AG04450 (cell line): ENCODE measurements around the gene CGNL1. TPM values are rescaled to one million over a fixed set of nuclear protein-coding genes. Genes with fewer than 3 reads are reported as not detected.

Experiments
- CTCF ChIA-PET: fragments of 300-600, 350-600 bp; formaldehyde crosslinking; extraction: SDS; loops from one replicate; lab custom pipeline; 2022; ENCODE audit warnings: antibody characterized with exemption, inconsistent platforms; lab: Charles Lee
- POLR2A ChIA-PET: fragments of 350-600 bp; formaldehyde crosslinking; extraction: SDS; loops from one replicate; lab custom pipeline; 2021; ENCODE audit warnings: antibody characterized with exemption, inconsistent platforms; lab: Yijun Ruan, JAX
- DNase-seq: peaks from one replicate; pipeline ENCODE4 v3.0.0-alpha.2; 2011; ENCODE audit warnings: low read depth, low spot score
- H3K27ac ChIP-seq: one replicate; pipeline ENCODE4 v1.5.1; 2012; ENCODE audit warnings: low read depth, low read length, control low read depth
- H3K27me3 ChIP-seq: one replicate; pipeline ENCODE4 v1.6.0; 2012; ENCODE audit warnings: low read length; ENCODE audit not compliant: control insufficient read depth, insufficient read depth
- H3K4me3 ChIP-seq: 2 replicates; pipeline ENCODE4 v1.5.1; 2011; ENCODE audit warnings: mild to moderate bottlenecking, low read depth, low read length, control low read depth
- H3K9me3 ChIP-seq: 2 replicates; pipeline ENCODE4 v1.5.1; 2012; ENCODE audit warnings: low read length; ENCODE audit not compliant: control insufficient read depth, insufficient read depth
- polyA plus RNA-seq: library from polyadenylated mRNA; depleted of rRNA; stranded (reverse); fragments of >200 nt; gene quantifications from 2 replicates; pipeline ENCODE4 v1.2.3, GENCODE V29; 2011
- TF ChIP-seq, protein P1 (sequence below): IDR thresholded peaks from 2 replicates; pipeline ENCODE4 v1.5.1; 2011; ENCODE audit warnings: low read depth, low read length, control low read depth, inconsistent platforms

CGNL1 gene
- polyA plus RNA-seq, 1 experiment, result 0.25 TPM

DNA sequence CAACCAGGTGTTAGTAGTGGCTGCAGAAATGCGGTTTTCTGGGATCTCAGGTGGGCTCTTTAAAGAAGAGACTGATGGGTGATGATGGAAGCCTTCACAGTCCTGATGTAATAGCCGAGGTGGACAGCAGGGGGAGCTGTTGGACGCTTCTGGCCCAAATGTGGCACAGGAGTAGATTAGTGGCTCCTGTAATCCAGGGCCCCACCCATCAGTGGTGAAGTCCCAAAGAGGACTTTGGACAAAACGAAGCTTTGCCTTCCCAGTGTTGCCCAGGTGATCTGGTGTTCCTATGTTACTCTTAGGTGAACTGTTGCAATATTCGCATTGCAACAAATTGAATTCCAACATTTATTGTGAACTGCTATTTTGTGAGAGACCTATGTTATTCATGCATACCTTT is 183.6 kb downstream of the CGNL1 start:
- ChIA-PET POLR2A (no interaction called here), CTCF (interaction anchor here (0.6 to 8.1 kb wide), 28 partner anchors 8 to 623 kb away, joined by 3 to 47 read pairs (median 4); no protein-coding TSS in a partner anchor)
- TF ChIP-seq, protein P1, sequence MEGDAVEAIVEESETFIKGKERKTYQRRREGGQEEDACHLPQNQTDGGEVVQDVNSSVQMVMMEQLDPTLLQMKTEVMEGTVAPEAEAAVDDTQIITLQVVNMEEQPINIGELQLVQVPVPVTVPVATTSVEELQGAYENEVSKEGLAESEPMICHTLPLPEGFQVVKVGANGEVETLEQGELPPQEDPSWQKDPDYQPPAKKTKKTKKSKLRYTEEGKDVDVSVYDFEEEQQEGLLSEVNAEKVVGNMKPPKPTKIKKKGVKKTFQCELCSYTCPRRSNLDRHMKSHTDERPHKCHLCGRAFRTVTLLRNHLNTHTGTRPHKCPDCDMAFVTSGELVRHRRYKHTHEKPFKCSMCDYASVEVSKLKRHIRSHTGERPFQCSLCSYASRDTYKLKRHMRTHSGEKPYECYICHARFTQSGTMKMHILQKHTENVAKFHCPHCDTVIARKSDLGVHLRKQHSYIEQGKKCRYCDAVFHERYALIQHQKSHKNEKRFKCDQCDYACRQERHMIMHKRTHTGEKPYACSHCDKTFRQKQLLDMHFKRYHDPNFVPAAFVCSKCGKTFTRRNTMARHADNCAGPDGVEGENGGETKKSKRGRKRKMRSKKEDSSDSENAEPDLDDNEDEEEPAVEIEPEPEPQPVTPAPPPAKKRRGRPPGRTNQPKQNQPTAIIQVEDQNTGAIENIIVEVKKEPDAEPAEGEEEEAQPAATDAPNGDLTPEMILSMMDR, result peak; percentile 77
- Histone ChIP-seq H3K27ac (no peak overlapping the region), H3K27me3 (peaks cover 9% of the 10 kb centered on the region), H3K4me3 (no peak overlapping the region), H3K9me3 (no peaks in the 10 kb centered on the region)
- DNase-seq, result no peak

DNA sequence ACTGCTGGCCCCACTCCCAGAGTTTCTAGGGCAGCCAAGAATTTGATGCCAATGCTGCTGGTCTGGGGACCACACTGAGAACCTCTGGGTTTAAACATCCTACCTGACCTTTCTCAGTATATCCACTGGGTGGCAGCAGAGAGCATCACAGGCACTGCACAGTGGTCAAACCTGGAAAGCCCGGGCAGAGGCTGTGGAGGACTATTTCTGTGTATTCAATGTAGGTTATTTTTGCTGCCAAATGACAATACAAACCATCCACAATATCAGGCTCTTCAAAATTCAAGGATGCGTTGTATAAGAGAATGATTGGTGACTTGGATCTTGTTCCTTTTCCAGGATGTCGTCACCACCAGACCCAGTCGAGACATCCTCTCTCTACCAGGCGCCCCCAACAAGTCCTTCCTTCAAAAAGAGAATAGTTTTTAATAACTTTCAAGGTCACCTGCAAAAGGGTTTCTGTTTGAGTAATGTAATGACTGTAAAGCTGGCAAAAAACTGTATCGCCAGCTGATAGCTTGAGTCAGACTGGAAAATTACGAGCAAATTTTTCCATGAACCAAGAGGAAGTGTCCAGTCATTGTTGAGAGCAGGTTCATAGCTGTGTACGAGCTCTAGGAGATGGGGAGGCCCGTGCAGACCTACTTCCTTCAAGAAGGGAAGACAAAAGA is 184.9 kb downstream of the CGNL1 start:
- peak; percentile 26 for DNase-seq
- H3K9me3 ChIP-seq, result no peaks in the 10 kb centered on the region
- POLR2A ChIA-PET, result no interaction called here
- CTCF ChIA-PET, result interaction anchor here (0.6 to 8.1 kb wide), 18 partner anchors 10 to 622 kb away, joined by 3 to 47 read pairs (median 4); no protein-coding TSS in a partner anchor
- no peak overlapping the region for H3K27ac ChIP-seq
- peaks cover 12% of the 10 kb centered on the region for H3K27me3 ChIP-seq
- H3K4me3 ChIP-seq, result no peak overlapping the region
- TF ChIP-seq, protein P1, result peak; percentile 94

DNA sequence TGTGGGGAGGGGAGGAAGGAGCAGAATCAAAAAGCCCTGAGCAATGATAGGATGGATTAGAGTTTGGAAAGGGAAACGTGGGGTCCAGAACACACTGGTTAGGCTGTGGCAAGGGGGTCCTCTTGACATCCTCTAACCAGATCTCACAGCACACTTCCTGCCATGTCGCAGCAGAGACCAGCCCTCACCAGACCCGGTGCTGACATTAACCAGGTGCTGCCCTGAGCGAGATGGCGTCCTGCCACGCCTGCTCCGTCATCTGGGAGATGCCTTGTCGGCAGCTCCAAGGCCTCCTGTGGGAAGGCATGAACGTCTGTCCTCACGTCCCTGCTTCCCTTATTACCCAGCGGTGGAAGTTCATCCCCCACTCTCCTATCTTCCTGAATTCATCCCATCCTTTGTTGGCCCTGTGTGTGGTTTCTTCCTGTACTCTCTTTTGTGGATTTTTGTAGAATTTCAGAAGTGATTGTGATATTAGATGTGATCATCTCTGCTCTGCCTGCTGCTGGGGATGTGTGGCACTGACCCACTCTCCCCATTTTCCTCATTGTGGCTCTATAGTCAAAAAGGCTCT is 186.0 kb downstream of the CGNL1 start:
- Histone ChIP-seq H3K4me3 (no peak overlapping the region), H3K27me3 (peaks cover 9% of the 10 kb centered on the region), H3K27ac (no peak overlapping the region), H3K9me3 (no peaks in the 10 kb centered on the region)
- POLR2A ChIA-PET, result no interaction called here
- DNase-seq, result no peak
- CTCF ChIA-PET, result interaction anchor here (0.7 to 0.9 kb wide), 2 partner anchors 85 to 336 kb away, joined by 4 to 5 read pairs; no protein-coding TSS in a partner anchor
- TF ChIP-seq, protein P1, result no peak

DNA sequence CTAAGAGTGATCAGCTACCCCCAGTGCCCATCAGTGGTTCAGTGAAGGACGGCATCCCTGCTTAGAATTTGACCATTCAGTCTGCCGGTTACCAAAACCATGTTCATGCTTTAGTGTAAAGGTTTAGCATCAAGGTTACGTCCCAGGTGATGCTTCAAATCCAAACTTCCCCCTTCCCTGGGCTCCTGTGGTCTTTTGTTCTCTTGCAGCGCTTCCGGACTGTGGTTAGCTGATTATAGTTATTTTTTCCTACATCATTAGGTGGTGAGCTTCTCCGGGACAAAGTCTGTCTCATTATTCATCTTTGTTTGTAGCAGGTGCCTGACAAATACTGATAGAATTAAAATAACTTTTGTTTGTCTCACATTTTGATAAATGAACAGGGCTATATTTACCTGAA is 187.1 kb downstream of the CGNL1 start:
- no peak overlapping the region for H3K27ac ChIP-seq
- no peak overlapping the region for H3K4me3 ChIP-seq
- POLR2A ChIA-PET, result no interaction called here
- peaks cover 3% of the 10 kb centered on the region for H3K27me3 ChIP-seq
- CTCF ChIA-PET, result no interaction called here
- H3K9me3 ChIP-seq, result no peaks in the 10 kb centered on the region
- no peak for DNase-seq
- TF ChIP-seq, protein P1, result no peak

DNA sequence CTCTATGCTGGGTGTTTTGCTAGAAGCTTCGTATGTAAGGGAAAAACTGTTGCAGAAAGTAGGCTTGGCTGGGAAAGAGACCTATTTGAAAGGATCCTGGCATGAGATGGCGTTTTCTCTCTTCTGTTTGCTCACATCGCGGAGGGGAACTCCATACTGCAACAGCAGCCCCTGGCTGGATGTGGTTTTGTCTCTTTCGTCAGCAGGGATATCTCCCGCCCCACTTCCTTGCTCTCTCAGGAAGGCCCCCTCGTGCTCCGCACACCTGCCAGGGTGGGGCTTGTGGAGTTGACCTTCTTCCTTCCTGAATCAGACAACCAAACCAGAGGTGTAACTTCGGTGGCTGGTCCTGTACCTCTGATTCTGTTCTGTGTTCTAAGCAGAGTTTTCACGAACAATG is 189.0 kb downstream of the CGNL1 start:
- H3K27ac ChIP-seq, result no peak overlapping the region
- DNase-seq, result no peak
- peaks cover 4% of the 10 kb centered on the region for H3K27me3 ChIP-seq
- TF ChIP-seq, protein P1, result no peak
- POLR2A ChIA-PET, result no interaction called here
- CTCF ChIA-PET, result interaction anchor here (0.7 to 1.5 kb wide), 5 partner anchors 23 to 295 kb away, joined by 3 to 11 read pairs (median 5); no protein-coding TSS in a partner anchor
- H3K4me3 ChIP-seq, result no peak overlapping the region
- no peaks in the 10 kb centered on the region for H3K9me3 ChIP-seq
